GM23338 (cell line): Measurements from ENCODE around the gene EFCAB6. TPM values are rescaled to one million over a fixed set of nuclear protein-coding genes. Genes with fewer than 3 reads are reported as not detected.

Source experiments
- ATAC-seq: fragments of 200-7000 bp; cut with Tn5 transposase; 3 replicates; pipeline ENCODE4 v1.9.1; 2020
- DNase-seq: peaks from one replicate; pipeline ENCODE4 v3.0.0-alpha.2; 2015; ENCODE audit warnings: low spot score
- H2AFZ ChIP-seq: fragments of 200-600 bp; sonication (generic); 2 replicates; pipeline ENCODE4 v1.8.0; 2016; ENCODE audit warnings: antibody characterized with exemption, mild to moderate bottlenecking, moderate library complexity
- H3F3A ChIP-seq: fragments of 200-600 bp; sonication (generic); replicated peaks from 2 replicates; pipeline ENCODE4 v1.8.0; 2017; ENCODE audit warnings: antibody characterized with exemption, mixed run types, low read depth
- H3K27ac ChIP-seq: fragments of 200-600 bp; sonication (generic); 2 replicates; pipeline ENCODE4 v1.6.1; 2016; ENCODE audit warnings: low read depth
- H3K27me3 ChIP-seq: fragments of 200-600 bp; sonication (generic); 2 replicates; pipeline ENCODE4 v1.8.0; 2016; ENCODE audit warnings: mild to moderate bottlenecking, mixed run types, moderate library complexity; ENCODE audit not compliant: insufficient read depth
- H3K36me3 ChIP-seq: fragments of 200-600 bp; sonication (generic); 2 replicates; pipeline ENCODE4 v1.8.0; 2016; ENCODE audit warnings: mild to moderate bottlenecking; ENCODE audit not compliant: insufficient read depth
- H3K4me1 ChIP-seq: fragments of 200-600 bp; sonication (generic); 2 replicates; pipeline ENCODE4 v1.8.0; 2016; ENCODE audit warnings: mild to moderate bottlenecking, moderate library complexity; ENCODE audit not compliant: insufficient read depth
- H3K4me2 ChIP-seq: fragments of 200-600 bp; sonication (generic); 2 replicates; pipeline ENCODE4 v1.7.1; 2017; ENCODE audit warnings: mixed run types
- H3K4me3 ChIP-seq: fragments of 200-600 bp; sonication (generic); 2 replicates; pipeline ENCODE4 v1.6.1; 2016; ENCODE audit warnings: mixed run types
- H3K79me2 ChIP-seq: fragments of 200-600 bp; sonication (generic); replicated peaks from 2 replicates; pipeline ENCODE4 v1.8.0; 2017; ENCODE audit warnings: mild to moderate bottlenecking; ENCODE audit not compliant: insufficient read depth
- H3K9me2 ChIP-seq: fragments of 200-600 bp; sonication (generic); 2 replicates; pipeline ENCODE4 v1.8.0; 2017; ENCODE audit not compliant: insufficient read depth
- H4K20me1 ChIP-seq: fragments of 200-600 bp; sonication (generic); replicated peaks from 2 replicates; pipeline ENCODE4 v1.8.0; 2017; ENCODE audit warnings: mild to moderate bottlenecking; ENCODE audit not compliant: insufficient read depth
- H3K27ac Mint-ChIP-seq: 2 replicates; pipeline ENCODE4 v1.8.0; 2020; ENCODE audit warnings: inconsistent platforms, mild to moderate bottlenecking, moderate library complexity, mixed read lengths
- H3K27me3 Mint-ChIP-seq: 3 replicates; pipeline ENCODE4 v1.8.0; 2022; ENCODE audit warnings: low read depth, mild to moderate bottlenecking, moderate library complexity, mixed read lengths, inconsistent platforms; ENCODE audit not compliant: insufficient read depth, poor library complexity
- H3K36me3 Mint-ChIP-seq: 3 replicates; pipeline ENCODE4 v1.8.0; 2021; ENCODE audit warnings: low read depth, mild to moderate bottlenecking, inconsistent platforms, moderate library complexity, mixed read lengths
- H3K4me1 Mint-ChIP-seq: 3 replicates; pipeline ENCODE4 v1.8.0; 2020; ENCODE audit warnings: mild to moderate bottlenecking, inconsistent platforms, mixed read lengths
- H3K4me3 Mint-ChIP-seq: 3 replicates; pipeline ENCODE4 v1.8.0; 2021; ENCODE audit warnings: moderate library complexity, mild to moderate bottlenecking, inconsistent platforms, mixed read lengths
- H3K9me3 Mint-ChIP-seq: 3 replicates; pipeline ENCODE4 v1.8.0; 2020; ENCODE audit warnings: moderate library complexity, mild to moderate bottlenecking, inconsistent platforms, mixed read lengths
- CREB1 ChIP-seq: fragments of 250-450 bp; sonication (Bioruptor Pico); IDR thresholded peaks from 2 replicates; pipeline ENCODE4 v1.5.0; 2020; ENCODE audit warnings: low read depth, mild to moderate bottlenecking, moderate library complexity
- NANOG ChIP-seq: IDR thresholded peaks from 2 replicates; pipeline ENCODE4 v1.6.1; 2016; ENCODE audit warnings: antibody characterized with exemption, borderline replicate concordance
- POLR2AphosphoS5 ChIP-seq: IDR thresholded peaks from 2 replicates; pipeline ENCODE4 v1.6.1; 2016; ENCODE audit warnings: antibody characterized with exemption, low read depth
- ZNF331 ChIP-seq: fragments of 250-450 bp; sonication (Bioruptor Pico); IDR thresholded peaks from 2 replicates; pipeline ENCODE4 v1.5.0; 2020; ENCODE audit warnings: low read depth, mild to moderate bottlenecking, moderate library complexity
- ZNF462 ChIP-seq: fragments of 250-450 bp; sonication (Bioruptor Pico); IDR thresholded peaks from 2 replicates; pipeline ENCODE4 v1.5.0; 2020; ENCODE audit warnings: mild to moderate bottlenecking, moderate library complexity
- polyA plus RNA-seq: library from polyadenylated mRNA; unstranded; fragments of >200 nt; fragmentation: Nextera tagmentation; extraction: Ambion mirVana; gene quantifications from 2 replicates; pipeline ENCODE4 v1.2.1, GENCODE V29; 2016
- total RNA-seq: library from RNA; depleted of rRNA; stranded (reverse); fragments of >200 nt; shearing (Covaris generic); gene quantifications from 2 replicates; pipeline ENCODE4 v1.2.3, GENCODE V29; 2014

Gene EFCAB6
- total and polyA plus RNA-seq, 2 experiments from 2014 or later: 1.1 to 1.8 TPM

- no peak for TF ChIP-seq ZNF462
- no peak for TF ChIP-seq CREB1 (CRISPR knock-in tag)
- no peak for TF ChIP-seq POLR2AphosphoS5
Observed at GRCh38 chr22:43706571-43707328, 105.4 kb downstream of the EFCAB6 start (continued).

GRCh38 chr22:43706151-43706550, 106.0 kb downstream of the EFCAB6 start:
- H3K4me1 ChIP-seq: peaks cover 11% of the 10 kb centered on the region; the same call in 1 of the 2 replicates
- H2AFZ ChIP-seq: no peak overlapping the region
- no peaks in the 10 kb centered on the region for H4K20me1 ChIP-seq
- H3K9me2 ChIP-seq: no peaks in the 10 kb centered on the region; the same call in 1 of the 2 replicates
- peaks cover 9% of the 10 kb centered on the region; the same call in 1 of the 2 replicates for H3K36me3 ChIP-seq
- peaks cover 29% of the 10 kb centered on the region for H3K4me1 Mint-ChIP-seq
- 0 out of 2 replicates have a peak overlapping the region, but pooled peaks have one; percentile 36 for H3K27ac Mint-ChIP-seq
- ATAC-seq: peak; percentile 93
- no peak overlapping the region for H3K4me3 ChIP-seq
- no peaks in the 10 kb centered on the region for H3K79me2 ChIP-seq
- H3F3A ChIP-seq: no peaks in the 10 kb centered on the region
- no peaks in the 10 kb centered on the region for H3K27me3 ChIP-seq
- H3K4me2 ChIP-seq: 0 out of 2 replicates have a peak overlapping the region, but pooled peaks have one; percentile 1
- H3K27me3 Mint-ChIP-seq: no peaks in the 10 kb centered on the region
- peak overlapping the region; percentile 5; the same call in 1 of the 2 replicates for H3K27ac ChIP-seq
- TF ChIP-seq ZNF331 (CRISPR knock-in tag) (no peak), ZNF462 (peak; percentile 82; the same call in 1 of the 2 replicates), NANOG (0 out of 2 replicates have a peak, but pooled peaks have one; percentile 21)
- peak; percentile 68 for DNase-seq
- no peak overlapping the region for H3K4me3 Mint-ChIP-seq
- peaks cover 26% of the 10 kb centered on the region for H3K9me3 Mint-ChIP-seq
- peaks cover 22% of the 10 kb centered on the region for H3K36me3 Mint-ChIP-seq
